ENCODE data around the gene AP5S1.

- TF ChIP-seq CTCF (optimal IDR thresholded peaks at IDR 0.05 in 1 of 3, IDR thresholded peaks at IDR 0.05 in 1 of 3, conservative IDR thresholded peaks at IDR 0.05 in 1 of 3; ENCODE audit: extremely low read depth in 1 of 3, insufficient read depth in 2 of 3, low read length in 3 of 3) (no peak), EZH2 (IDR thresholded peaks at IDR 0.05; ENCODE audit: low read length) (no peak)
These were observed 53.2 kb downstream of the AP5S1 start for GRCh38 chr20:3873507-3873906.
